ENCODE data around the gene COL25A1. TPM values are rescaled to one million over a fixed set of nuclear protein-coding genes. Genes with fewer than 3 reads are reported as not detected.

Gene COL25A1
- total RNA-seq, 1 experiment from 2014 or later = not detected

GRCh38 chr4:109235683-109236082, 66.8 kb downstream of the COL25A1 start:
- Histone ChIP-seq H3K9me3 (ENCODE audit: control insufficient read depth, insufficient read depth, low read depth, low read length) (no peaks in the 10 kb centered on the region), H3K4me1 (ENCODE audit: control insufficient read depth, insufficient read depth, low read length) (no peaks in the 10 kb centered on the region), H3K36me3 (ENCODE audit: control insufficient read depth, insufficient read depth, low read length) (no peaks in the 10 kb centered on the region), H3K4me3 (ENCODE audit: low read depth in 2 of 2, low read length in 2 of 2) (no peak overlapping the region), H3K27ac (ENCODE audit: low read length) (no peak overlapping the region), H3K27me3 (ENCODE audit: control insufficient read depth, insufficient read depth, low read length) (no peaks in the 10 kb centered on the region)
- no TSS peak for BruUV-seq (replicated peaks)
- CTCF ChIA-PET = no interaction called here
- TF ChIP-seq, protein P1, sequence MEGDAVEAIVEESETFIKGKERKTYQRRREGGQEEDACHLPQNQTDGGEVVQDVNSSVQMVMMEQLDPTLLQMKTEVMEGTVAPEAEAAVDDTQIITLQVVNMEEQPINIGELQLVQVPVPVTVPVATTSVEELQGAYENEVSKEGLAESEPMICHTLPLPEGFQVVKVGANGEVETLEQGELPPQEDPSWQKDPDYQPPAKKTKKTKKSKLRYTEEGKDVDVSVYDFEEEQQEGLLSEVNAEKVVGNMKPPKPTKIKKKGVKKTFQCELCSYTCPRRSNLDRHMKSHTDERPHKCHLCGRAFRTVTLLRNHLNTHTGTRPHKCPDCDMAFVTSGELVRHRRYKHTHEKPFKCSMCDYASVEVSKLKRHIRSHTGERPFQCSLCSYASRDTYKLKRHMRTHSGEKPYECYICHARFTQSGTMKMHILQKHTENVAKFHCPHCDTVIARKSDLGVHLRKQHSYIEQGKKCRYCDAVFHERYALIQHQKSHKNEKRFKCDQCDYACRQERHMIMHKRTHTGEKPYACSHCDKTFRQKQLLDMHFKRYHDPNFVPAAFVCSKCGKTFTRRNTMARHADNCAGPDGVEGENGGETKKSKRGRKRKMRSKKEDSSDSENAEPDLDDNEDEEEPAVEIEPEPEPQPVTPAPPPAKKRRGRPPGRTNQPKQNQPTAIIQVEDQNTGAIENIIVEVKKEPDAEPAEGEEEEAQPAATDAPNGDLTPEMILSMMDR (IDR thresholded peaks at IDR 0.05) = no peak
- no peak for TF ChIP-seq SIN3A (IDR thresholded peaks at IDR 0.05; ENCODE audit: borderline replicate concordance, insufficient read depth, low read depth, low read length)
- TF ChIP-seq POLR2AphosphoS5 (IDR thresholded peaks at IDR 0.05; ENCODE audit: low read depth, low read length) = no peak
- TF ChIP-seq, protein P2, sequence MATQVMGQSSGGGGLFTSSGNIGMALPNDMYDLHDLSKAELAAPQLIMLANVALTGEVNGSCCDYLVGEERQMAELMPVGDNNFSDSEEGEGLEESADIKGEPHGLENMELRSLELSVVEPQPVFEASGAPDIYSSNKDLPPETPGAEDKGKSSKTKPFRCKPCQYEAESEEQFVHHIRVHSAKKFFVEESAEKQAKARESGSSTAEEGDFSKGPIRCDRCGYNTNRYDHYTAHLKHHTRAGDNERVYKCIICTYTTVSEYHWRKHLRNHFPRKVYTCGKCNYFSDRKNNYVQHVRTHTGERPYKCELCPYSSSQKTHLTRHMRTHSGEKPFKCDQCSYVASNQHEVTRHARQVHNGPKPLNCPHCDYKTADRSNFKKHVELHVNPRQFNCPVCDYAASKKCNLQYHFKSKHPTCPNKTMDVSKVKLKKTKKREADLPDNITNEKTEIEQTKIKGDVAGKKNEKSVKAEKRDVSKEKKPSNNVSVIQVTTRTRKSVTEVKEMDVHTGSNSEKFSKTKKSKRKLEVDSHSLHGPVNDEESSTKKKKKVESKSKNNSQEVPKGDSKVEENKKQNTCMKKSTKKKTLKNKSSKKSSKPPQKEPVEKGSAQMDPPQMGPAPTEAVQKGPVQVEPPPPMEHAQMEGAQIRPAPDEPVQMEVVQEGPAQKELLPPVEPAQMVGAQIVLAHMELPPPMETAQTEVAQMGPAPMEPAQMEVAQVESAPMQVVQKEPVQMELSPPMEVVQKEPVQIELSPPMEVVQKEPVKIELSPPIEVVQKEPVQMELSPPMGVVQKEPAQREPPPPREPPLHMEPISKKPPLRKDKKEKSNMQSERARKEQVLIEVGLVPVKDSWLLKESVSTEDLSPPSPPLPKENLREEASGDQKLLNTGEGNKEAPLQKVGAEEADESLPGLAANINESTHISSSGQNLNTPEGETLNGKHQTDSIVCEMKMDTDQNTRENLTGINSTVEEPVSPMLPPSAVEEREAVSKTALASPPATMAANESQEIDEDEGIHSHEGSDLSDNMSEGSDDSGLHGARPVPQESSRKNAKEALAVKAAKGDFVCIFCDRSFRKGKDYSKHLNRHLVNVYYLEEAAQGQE (IDR thresholded peaks at IDR 0.05; ENCODE audit: insufficient read depth in 1 of 2, low read depth in 2 of 2, low read length in 1 of 2) = no peak
- no peak for TF ChIP-seq TCF7L2 (IDR thresholded peaks at IDR 0.05; ENCODE audit: low read depth, low read length)
- DNase-seq (ENCODE audit: low read depth, low spot score) (no peak), ATAC-seq (no peak)
- POLR2A ChIA-PET = no interaction called here
- in situ Hi-C loops (cut with HindIII; ENCODE audit: low pct_unique_long_range_greater_than_20kb, low sequenced_read_pairs) = no loop called here
- intact Hi-C loops (cut with micrococcal nuclease; ENCODE audit: unreplicated experiment) = no loop called here

GRCh38 chr4:109234596-109234995, 67.9 kb downstream of the COL25A1 start:
- DNase-seq (ENCODE audit: low read depth, low spot score) = no peak
- Histone ChIP-seq H3K36me3 (ENCODE audit: control insufficient read depth, insufficient read depth, low read length) (no peaks in the 10 kb centered on the region), H3K4me3 (ENCODE audit: low read depth in 2 of 2, low read length in 2 of 2) (no peak overlapping the region), H3K27me3 (ENCODE audit: control insufficient read depth, insufficient read depth, low read length) (no peaks in the 10 kb centered on the region), H3K4me1 (ENCODE audit: control insufficient read depth, insufficient read depth, low read length) (no peaks in the 10 kb centered on the region), H3K9me3 (ENCODE audit: control insufficient read depth, insufficient read depth, low read depth, low read length) (no peaks in the 10 kb centered on the region), H3K27ac (ENCODE audit: low read length) (no peak overlapping the region)
- ChIA-PET CTCF (no interaction called here), POLR2A (no interaction called here)
- TF ChIP-seq SIN3A (IDR thresholded peaks at IDR 0.05; ENCODE audit: borderline replicate concordance, insufficient read depth, low read depth, low read length) (no peak), TCF7L2 (IDR thresholded peaks at IDR 0.05; ENCODE audit: low read depth, low read length) (no peak), POLR2AphosphoS5 (IDR thresholded peaks at IDR 0.05; ENCODE audit: low read depth, low read length) (no peak)
- TF ChIP-seq, protein P1 (IDR thresholded peaks at IDR 0.05) = no peak
- TF ChIP-seq, protein P2 (IDR thresholded peaks at IDR 0.05; ENCODE audit: insufficient read depth in 1 of 2, low read depth in 2 of 2, low read length in 1 of 2) = no peak
- no peak for ATAC-seq
- BruUV-seq (replicated peaks) = no TSS peak
- intact Hi-C loops (cut with micrococcal nuclease; ENCODE audit: unreplicated experiment) = no loop called here
- in situ Hi-C loops (cut with HindIII; ENCODE audit: low pct_unique_long_range_greater_than_20kb, low sequenced_read_pairs) = no loop called here

Measured in Panc1 (cell line).